Measurements from ENCODE around the gene ELOVL6. TPM values are rescaled to one million over a fixed set of nuclear protein-coding genes. Genes with fewer than 3 reads are reported as not detected.

ELOVL6 gene
- total RNA-seq, 1 experiment from 2014 or later: 38.7 TPM

GRCh38 chr4:110022457-110022856 lies 176.0 kb downstream of the ELOVL6 start:
- H3K27me3 ChIP-seq (ENCODE audit: insufficient read depth, low read length): no peaks in the 10 kb centered on the region
- no peak overlapping the region for H3K4me2 ChIP-seq (ENCODE audit: low read length)
- no peaks in the 10 kb centered on the region for H3K79me2 ChIP-seq (ENCODE audit: insufficient read depth, low read length)
- TF ChIP-seq CEBPB (IDR thresholded peaks at IDR 0.05; ENCODE audit: low read depth) (no peak), CBX3 (IDR thresholded peaks at IDR 0.05; ENCODE audit: low read depth) (no peak), JUND (IDR thresholded peaks at IDR 0.05) (no peak), ZNF274 (IDR thresholded peaks at IDR 0.05; ENCODE audit: low read depth, low read length) (no peak), SP1 (IDR thresholded peaks at IDR 0.05; ENCODE audit: low read depth) (no peak), YY1 (IDR thresholded peaks at IDR 0.05; ENCODE audit: extremely low read depth, insufficient replicate concordance, low read depth, low read length) (no peak)
- TF ChIP-seq, protein P1, sequence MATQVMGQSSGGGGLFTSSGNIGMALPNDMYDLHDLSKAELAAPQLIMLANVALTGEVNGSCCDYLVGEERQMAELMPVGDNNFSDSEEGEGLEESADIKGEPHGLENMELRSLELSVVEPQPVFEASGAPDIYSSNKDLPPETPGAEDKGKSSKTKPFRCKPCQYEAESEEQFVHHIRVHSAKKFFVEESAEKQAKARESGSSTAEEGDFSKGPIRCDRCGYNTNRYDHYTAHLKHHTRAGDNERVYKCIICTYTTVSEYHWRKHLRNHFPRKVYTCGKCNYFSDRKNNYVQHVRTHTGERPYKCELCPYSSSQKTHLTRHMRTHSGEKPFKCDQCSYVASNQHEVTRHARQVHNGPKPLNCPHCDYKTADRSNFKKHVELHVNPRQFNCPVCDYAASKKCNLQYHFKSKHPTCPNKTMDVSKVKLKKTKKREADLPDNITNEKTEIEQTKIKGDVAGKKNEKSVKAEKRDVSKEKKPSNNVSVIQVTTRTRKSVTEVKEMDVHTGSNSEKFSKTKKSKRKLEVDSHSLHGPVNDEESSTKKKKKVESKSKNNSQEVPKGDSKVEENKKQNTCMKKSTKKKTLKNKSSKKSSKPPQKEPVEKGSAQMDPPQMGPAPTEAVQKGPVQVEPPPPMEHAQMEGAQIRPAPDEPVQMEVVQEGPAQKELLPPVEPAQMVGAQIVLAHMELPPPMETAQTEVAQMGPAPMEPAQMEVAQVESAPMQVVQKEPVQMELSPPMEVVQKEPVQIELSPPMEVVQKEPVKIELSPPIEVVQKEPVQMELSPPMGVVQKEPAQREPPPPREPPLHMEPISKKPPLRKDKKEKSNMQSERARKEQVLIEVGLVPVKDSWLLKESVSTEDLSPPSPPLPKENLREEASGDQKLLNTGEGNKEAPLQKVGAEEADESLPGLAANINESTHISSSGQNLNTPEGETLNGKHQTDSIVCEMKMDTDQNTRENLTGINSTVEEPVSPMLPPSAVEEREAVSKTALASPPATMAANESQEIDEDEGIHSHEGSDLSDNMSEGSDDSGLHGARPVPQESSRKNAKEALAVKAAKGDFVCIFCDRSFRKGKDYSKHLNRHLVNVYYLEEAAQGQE (IDR thresholded peaks at IDR 0.05; ENCODE audit: low read depth): no peak
- no peak for DNase-seq (ENCODE audit: low read depth, low spot score)
- H4K20me1 ChIP-seq (ENCODE audit: insufficient read depth): no peaks in the 10 kb centered on the region
- intact Hi-C loops (cut with micrococcal nuclease): no loop called here
- ChIA-PET POLR2A (no interaction called here), RAD21 (ENCODE audit: low non-redundant PET in 1 of 2, low total read pairs in 2 of 2, uncharacterized antibody in 2 of 2, unreplicated experiment in 2 of 2) (no interaction called here), CTCF (no interaction called here)
- no peak overlapping the region for H3K27ac ChIP-seq (ENCODE audit: low read depth, low read length)
- no peak overlapping the region for H3K9ac ChIP-seq (ENCODE audit: low read length)
- H3K9me2 ChIP-seq (ENCODE audit: insufficient read depth): no peaks in the 10 kb centered on the region
- no peak for ATAC-seq
- H3K9me3 ChIP-seq (ENCODE audit: control insufficient read depth in 1 of 2, insufficient read depth in 1 of 2, low read depth in 1 of 2, low read length in 2 of 2): no peaks in the 10 kb centered on the region
- BruUV-seq (replicated peaks): no TSS peak
- H3K4me1 ChIP-seq (ENCODE audit: control insufficient read depth in 1 of 2, insufficient read depth in 2 of 2, low read length in 2 of 2): no peaks in the 10 kb centered on the region
- no peaks in the 10 kb centered on the region for H3K36me3 ChIP-seq (ENCODE audit: control insufficient read depth in 1 of 2, insufficient read depth in 2 of 2, low read length in 2 of 2)
- H2AFZ ChIP-seq (ENCODE audit: low read depth, low read length, poor library complexity, severe bottlenecking): no peak overlapping the region
- H3K4me3 ChIP-seq (replicated peaks in 1 of 2; ENCODE audit: low read depth in 1 of 2, low read length in 2 of 2): no peak overlapping the region
